ENCODE data around the gene LIN28B.
"Not testable (repeated sequence)": the region's sequence is repeated elsewhere in the genome, so short reads cannot be mapped to it uniquely, and the experiment has no call there.

The LIN28B gene, protein sequence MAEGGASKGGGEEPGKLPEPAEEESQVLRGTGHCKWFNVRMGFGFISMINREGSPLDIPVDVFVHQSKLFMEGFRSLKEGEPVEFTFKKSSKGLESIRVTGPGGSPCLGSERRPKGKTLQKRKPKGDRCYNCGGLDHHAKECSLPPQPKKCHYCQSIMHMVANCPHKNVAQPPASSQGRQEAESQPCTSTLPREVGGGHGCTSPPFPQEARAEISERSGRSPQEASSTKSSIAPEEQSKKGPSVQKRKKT

DNA sequence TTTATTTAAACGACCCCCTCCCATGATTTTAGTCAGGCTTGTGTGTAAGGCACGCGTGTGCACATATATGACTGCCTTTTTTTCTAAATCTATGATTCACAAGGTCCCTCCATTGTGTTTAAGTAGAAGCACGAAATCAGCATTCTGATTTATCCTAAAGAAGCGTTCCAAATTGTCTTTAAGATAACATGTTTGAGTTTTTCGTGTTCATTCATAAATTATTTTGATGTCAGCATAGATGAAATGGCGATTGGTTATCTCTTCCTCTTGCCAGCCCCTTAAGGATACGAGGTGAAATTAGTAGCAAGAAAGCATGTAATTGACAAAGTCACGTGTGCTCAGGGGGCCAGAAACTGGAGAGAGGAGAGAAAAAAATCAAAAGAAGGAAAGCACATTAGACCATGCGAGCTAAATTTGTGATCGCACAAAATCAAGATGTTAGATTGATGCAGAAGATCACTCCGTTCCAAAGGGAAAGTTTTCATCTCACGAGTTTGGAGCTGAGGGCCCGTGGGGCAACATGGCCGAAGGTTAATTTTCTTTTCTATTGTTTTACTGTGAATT lies at the start of gene LIN28B:
TSS of gene LIN28B (plus strand) at position 377 of the 564 bp plus-strand sequence. CDS start at position 521, 144 bp downstream.
- no peak for DNase-seq (ENCODE audit: low read depth)

DNA sequence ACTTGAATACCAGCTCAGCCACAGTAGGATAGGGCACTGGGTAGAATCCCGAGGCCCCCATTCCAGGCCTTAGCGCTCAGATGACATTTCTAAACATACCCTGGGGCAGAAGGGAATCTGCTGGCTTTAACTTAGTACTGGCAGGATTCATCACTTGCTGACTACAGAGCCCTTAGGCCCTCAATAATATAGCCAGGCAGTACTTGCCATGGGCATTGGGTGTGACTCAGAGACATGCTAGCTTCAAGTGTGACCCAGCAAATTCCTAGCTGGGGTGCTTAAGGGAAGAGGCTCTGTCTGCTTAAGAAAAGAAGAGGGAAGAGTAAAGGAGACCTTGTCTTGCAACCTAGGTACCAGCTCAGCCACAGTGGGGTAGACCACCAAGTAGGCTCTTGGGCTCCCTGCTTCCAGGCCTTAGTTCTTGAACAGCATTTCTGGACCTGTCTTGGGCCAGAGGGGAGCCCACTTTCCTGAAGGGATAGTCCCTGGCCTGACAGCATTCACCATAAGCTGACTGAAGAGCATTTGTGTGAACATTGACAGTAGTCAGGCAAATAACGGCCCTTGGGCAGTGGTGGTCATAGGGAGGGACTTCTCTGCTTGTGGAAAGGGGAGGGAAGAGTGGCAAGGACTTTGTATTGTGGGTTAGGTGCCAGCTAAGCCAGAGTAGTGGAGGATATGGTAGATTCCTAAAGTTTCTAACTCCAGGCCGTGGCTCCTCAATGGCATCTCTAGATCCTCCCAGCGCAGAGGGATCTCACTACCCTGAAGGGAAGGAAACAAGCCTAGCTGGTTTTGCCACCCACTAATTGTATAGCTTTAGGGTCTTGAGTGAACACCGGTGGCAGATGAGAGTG lies 48.6 kb upstream of the LIN28B start:
- no peak for DNase-seq (ENCODE audit: low read depth)

DNA sequence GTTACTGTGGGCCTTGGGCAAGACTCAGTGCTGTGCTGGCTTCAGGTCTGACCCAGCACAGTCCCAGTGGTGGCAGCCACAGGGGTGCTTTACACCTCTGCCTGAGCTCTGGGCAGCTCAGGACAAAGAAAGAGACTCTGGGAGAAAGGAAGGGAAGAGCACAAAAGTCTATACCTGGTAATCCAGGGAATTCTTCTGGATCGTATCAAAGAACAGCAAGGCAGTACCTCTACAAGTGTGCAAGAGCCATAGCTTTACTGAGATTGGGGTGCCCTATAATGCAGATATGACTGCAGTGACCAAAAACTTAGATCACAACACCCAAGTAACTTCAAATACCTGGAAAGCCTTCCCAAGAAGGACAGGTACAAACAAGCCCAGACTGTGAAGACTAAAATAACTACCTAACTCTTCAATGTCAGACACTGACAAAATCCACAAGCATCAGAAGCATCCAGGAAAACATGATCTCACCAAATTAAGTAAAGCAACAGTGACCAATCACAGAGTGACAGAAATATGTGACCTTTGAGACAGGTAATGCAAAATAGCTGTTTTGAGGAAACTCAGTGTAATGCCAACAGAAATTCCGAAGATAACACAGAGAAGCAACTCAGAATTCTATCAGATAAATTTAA lies 47.9 kb upstream of the LIN28B start:
- no peak for DNase-seq (ENCODE audit: low read depth)

DNA sequence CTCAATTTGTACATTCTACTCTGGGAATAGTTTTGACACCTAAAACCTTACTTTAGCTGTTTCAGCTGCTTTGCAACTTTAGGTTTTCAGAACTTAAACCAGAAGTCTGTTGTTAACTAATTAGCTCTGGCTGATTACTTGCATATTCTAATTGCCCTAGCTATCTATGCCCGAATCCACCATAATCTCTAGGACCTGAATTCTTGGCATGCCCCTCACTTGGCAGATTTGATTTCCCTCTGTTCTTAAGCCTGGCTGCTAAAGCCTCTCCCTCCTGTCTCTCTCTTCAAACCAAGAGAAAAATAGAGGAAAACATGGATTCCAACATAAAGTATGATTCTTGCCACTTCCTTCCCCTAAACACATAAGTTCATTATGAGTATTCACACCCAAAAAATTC lies 35.0 kb upstream of the LIN28B start:
- no peak for DNase-seq (ENCODE audit: low read depth)

DNA sequence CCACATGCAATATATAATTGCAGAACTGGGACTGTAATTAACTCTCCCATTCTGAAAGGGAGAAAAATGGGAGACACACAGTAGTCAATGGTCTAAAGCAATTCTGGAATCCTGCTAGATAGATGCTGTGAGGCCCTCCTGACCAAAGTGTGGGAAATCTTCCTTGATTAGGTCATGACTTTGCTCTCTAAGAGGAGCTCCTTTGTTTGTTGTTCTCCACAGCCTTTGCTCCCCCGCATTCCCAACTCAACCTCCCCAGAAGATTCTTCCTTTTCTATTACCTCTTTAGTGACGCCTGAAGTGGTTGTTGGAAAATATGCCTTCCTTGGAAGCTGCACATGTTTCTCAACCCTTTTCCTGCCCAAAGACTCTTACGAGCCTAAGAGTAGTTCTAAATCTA lies 28.8 kb upstream of the LIN28B start:
- DNase-seq (ENCODE audit: low read depth): no peak

DNA sequence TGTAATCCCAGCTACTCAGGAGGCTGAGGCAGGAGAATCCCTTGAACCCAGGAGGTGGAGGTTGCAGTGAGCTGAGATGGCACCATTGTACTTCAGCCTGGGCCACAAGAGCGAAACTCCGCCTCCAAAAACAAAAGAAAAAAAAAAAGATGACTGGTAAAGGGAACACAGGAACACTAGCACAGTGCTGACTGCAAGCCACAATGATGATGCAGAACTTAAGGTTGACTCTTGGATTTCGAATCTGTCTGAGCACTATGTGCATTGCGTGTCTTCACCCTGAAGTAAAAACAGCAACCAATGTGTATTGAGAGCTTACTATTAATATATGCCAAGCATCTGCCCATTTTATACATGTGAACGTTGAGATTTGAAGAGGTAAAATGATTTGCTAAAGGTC lies 27.6 kb upstream of the LIN28B start:
- DNase-seq (ENCODE audit: low read depth): no peak

DNA sequence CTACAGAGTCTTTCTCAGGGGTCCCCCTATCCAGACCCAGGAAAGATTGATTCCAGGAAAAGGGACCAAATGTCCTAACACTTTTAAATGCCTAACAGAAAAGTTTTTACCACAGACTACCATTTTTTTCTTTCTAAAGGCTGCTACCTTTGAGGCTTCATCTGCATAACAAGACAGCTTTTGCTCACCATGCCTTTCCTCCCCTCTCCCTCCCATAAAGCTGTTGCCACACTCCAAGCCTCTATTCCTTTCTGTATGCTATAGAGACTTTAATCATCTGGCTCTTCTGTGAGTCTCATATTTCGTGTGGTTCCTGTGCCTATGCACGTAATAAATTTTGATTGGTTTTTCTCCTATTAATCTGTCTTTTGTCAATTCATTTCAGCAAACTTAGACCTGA lies 26.0 kb upstream of the LIN28B start:
- no peak for DNase-seq (ENCODE audit: low read depth)

DNA sequence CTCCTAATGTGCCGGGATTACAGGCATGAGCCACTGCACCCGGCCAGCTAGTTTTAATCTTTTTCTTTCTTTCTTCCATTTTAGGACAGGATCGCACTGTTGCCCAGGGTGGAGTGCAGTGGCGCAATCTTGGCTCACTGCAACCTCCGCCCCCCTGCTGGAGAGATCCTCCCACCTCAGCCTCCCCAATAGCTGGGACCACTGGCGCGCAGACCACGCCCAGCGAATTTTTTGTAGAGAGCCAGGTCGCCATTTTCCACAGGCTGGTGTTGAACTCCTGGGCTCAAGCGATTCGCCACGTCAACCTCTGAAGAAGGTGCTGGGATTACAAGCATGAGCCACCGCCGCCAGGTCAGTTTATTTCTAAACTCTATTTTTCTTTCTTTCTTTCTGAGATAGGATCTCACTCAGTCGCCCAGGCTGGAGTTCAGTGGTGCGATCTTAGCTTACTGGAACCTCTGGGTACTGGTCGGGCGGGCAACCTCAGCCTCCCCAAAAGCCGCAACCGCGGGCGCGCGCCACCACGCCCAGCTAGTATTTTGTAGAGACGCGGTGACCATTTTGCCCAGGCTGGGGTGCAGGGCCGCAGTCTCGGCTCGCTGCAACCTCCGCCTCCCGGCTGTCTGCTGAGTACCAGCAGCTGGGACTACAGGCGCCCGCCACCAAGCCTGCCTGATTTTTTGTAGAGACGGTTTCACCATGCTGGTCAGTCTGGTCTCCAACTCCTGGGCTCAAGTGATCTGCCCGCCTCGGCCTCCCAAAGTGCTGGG lies 20.0 kb upstream of the LIN28B start:
- DNase-seq (ENCODE audit: low read depth): no peak

DNA sequence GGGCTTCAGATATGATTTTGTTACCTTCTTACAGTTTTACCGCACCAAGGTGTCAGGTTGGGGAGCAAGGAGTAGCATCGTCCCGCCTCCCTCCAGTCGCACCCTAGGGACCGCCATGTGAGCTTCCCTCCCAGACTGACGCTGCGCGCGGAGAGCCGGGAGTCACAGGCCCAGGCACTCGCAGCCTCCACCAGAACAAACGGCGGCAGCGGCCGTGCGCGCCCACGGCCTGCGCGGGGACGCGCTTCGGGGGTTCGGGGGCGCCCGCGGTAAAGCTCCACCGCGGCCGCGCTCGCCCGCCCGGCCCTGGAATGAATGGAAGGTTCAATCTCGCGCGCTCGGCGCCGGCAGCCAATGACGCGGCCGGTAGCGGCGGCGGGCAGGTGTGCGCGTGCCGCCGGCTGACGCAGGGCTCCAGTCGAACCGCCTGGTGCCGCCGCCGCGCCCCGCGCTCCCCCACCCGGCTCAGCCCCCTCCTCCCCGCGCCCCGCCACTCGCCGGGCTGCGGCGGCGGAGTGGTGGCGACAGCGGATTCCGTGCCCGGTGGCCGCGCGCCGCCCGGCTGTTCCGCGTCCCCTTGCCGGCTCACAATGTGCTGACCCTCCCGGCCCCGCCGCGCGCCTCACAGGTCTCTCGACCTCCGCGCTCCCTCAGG lies 16.5 kb upstream of the LIN28B start:
- no peak for DNase-seq (ENCODE audit: low read depth)

DNA sequence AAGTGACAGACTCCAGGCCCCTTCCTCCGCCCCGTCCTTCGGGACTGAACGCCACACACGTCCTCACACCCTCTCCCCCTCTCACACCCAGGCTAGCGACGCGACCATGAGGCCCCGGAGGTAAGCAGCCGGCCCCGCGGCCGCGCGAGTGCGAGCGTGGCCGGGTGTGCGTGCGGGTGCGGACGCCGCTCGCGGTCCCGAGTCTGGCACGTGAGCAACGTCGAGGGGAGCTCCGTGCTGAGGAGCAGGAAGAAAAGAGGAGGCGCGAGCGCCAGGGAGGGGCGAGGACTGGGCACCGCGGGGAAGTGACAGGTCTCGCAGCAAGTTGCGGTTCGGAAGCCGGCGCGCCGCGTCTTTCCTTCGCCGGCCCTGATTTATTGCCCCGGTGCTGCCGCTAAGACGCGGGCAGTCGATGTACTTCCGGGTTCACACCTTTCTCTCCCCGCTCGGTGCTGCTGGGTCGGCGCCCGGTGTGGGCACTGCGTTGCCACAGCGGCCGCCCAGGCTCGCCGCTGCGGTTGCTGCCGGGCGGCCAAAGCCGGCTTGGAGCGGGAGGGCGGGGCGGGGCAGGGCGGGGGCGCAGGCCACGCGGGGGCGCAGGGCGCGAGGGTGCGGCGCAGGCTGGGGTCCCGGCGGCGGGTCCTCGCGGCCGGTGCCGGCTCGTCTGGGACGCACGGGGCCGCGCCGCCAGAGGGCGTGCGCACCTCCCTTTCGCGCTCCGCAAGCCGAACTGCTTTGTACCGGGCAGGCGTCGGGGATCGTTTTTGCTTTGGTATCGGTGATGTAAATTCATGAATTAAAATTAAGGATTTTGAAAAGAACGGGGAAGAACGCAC lies 15.8 kb upstream of the LIN28B start:
- no peak for DNase-seq (ENCODE audit: low read depth)

DNA sequence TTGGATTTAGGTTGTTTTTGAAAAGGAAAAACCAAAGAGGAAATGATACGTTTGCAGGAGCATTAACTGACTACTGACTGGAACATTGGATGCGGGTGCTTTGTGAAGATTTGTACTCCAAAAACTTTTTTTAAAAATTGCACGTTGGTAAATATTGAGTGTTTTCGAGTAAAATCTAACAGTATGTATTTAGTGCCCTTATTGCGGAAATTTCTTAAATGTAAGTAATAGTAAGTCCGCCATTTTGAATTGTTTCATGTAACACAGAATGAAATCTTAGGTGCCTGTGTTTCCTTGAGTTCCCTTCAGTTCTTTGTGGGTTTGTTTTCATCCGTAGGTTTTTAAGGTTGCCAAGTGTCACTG lies 15.2 kb upstream of the LIN28B start:
- no peak for DNase-seq (ENCODE audit: low read depth)

DNA sequence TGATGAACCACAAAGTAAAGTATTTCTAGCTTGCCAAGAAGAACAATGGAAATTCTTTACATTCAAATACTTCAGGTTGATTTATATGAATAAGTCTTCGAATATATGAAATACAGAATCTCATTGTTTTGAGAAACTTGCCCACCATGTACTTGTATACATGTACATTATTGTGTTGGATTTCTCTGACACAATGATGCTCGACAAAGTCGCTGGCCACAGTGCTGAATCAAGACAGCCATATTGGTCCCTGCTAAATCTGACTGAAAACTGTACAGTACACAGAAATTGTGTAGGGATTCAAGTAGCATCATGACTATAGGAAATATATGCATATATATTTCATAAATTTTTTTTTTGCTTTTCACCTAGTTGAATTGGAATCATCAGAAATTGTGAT lies 13.1 kb upstream of the LIN28B start:
- DNase-seq (ENCODE audit: low read depth): no peak

DNA sequence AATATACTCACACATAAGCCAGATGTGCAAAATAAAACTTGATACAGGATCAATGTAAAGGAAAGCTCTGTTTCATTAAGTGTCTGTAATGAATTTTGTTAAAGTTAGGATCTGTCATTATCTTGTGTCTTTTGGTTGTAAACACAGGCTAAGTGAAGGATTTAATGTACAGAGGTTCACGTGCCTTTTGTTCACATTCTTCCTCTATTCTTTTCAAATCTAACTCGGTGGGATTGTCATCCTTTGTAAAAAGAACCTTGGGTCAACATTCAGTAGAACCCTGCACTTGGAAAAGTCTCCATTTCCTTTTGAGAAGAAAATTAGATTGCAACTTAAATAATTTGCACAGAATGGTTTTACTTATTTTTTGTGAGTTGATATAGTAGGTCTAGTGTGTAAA lies 7.7 kb upstream of the LIN28B start:
- no peak for DNase-seq (ENCODE audit: low read depth)

DNA sequence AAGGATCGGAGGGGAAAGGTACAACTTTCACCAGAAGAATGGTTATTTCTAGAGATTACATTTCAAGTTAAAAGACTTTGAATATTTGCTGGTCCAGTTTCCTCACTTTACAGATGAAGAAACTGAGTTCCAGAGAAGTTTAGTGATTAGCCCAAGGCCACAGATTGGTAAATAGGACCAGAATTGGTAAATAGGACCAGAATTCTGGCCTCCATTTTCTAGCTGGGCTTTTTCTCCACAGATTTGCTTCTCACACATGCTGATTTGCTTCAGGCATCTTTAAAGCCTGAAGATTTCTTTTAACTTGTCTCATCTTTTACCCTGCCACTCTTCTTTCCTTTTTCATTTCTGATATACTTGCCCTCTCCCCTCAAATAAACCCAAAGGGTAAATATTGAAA lies 5.2 kb upstream of the LIN28B start:
- no peak for DNase-seq (ENCODE audit: low read depth)

DNA sequence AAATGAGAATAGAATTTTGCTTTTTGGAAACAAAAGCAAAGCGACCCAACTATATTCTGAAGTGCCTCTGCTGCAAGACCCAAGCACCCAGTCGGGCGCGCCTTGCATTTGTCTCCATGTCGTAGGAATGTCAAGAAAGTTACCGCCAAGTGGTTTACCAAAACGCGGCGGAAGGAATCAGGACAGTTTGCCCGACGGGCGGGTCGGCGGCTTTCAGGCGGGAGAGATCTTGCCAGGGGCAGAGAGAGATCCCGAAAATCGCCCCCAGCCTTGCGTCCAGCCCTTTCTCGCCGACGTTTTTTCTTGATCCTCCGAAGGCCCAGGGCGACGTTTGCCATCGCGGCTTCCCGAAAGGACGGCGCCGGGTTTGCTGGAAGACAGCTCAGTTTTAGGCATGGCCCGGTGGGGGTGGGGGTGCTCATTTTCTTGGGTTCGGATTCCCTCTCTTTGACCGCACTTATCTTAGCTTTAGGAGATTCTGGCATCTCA lies 4.0 kb upstream of the LIN28B start:
- DNase-seq (ENCODE audit: low read depth): no peak

DNA sequence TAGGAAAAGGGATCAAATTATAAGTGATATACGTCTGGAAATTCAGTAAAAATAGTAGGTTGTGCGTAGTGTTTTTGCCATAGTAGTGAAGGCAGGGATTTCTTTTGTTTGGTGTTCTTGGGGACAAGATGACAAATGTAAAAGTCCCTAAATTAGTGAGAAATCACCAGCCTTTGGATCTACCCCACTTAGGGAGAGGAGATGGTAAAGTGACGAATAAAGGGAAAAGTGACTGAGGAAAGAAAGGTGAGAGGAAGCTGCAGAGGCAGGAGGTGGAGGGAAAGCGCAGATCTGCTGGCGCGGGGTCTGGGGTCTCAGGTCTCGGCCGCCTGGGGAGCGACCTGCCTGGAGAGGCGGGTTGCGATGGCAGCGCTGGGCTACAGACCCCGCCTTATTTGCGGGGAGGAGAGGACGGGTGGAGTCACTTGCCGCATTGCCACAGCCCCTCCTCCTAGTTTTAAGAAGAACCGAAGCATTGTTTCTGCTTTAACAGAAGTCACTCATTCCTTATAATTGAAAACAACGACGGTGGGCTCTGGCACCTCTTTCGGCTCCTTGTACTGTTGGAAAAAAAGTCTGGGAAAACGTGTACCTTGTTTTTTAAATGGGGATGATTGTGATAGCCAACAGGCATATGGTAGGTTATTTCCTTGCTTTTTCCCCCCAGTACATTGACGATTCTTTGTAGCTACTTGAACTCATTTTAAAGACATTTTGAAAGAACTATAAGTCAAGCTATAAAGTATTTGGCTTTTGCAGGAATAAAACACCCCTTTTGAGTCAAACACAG lies 3.3 kb upstream of the LIN28B start:
- not testable (repeated sequence) for DNase-seq (ENCODE audit: low read depth)

DNA sequence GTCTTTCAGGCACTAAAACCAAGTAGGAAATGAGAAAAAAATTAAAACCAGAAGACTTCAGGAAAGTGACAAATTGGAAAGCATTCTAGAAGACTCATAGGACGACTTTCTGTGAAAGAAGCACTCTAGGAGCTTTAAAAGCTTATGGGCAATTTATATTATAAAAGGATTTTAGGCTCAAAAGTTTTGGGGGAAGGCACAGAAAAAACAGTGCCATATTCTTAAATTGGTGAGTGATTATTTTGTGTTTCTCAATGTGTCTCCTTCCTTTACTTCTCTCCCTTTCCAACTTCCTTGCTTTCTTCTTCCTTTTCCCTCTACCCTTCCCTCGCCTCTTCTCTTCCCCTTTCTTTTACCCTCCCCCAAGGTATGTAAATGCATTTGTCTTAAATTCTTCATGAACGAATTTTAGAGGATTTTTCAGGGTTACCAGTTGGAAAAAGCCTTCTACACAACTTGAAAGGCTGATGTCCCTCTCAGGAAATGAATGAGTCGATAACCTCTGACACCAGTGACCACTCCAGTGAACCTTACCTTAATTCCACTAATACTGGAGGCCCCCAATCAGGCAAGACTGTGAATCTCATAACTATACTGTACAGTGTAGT lies 2.6 kb upstream of the LIN28B start:
- no peak for DNase-seq (ENCODE audit: low read depth)

DNA sequence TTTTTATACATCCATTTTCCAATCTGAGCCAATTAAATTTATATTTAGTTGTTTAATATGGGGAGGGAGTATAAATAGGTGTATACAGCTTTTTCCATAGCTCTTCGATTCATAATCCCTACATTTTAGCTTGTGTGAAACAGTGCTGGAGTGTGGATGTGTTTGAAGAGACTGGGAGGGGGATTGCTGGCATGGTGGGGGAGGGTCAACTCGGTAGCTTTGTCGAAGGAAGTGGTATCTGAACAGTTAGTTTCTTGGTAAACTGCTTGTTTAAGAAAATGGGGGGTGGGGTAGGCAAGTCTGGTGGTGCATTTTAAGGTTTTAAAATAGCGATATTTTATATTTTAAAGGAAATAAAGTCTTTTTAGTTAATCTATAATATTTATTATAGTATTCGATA lies 1.4 kb upstream of the LIN28B start:
- no peak for DNase-seq (ENCODE audit: low read depth)

Measured in non-pigmented ciliary epithelial cell (primary cell).